GM12873 (cell line): ENCODE data around the gene QDPR.

ENCODE experiments used
- CTCF ChIP-seq: IDR thresholded peaks from 2 replicates; pipeline ENCODE4 v1.5.1; 2012; ENCODE audit warnings: low read depth, mild to moderate bottlenecking, moderate library complexity, low read length, control low read depth; ENCODE audit not compliant: insufficient read depth; ENCODE audit errors: missing control alignments

QDPR gene

GRCh38 chr4:17556498-17556897, 44.6 kb upstream of the QDPR start:
- no peak for TF ChIP-seq CTCF

GRCh38 chr4:17554568-17554967, 42.7 kb upstream of the QDPR start:
- no peak for TF ChIP-seq CTCF

- no peak for TF ChIP-seq CTCF
Observed at GRCh38 chr4:17552427-17552826, 40.5 kb upstream of the QDPR start.

- no peak for TF ChIP-seq CTCF
Observed at GRCh38 chr4:17550549-17550948, 38.7 kb upstream of the QDPR start.

- no peak for TF ChIP-seq CTCF
Observed at GRCh38 chr4:17546678-17547077, 34.8 kb upstream of the QDPR start.

GRCh38 chr4:17546222-17546621, 34.3 kb upstream of the QDPR start:
- TF ChIP-seq CTCF: no peak

GRCh38 chr4:17545374-17546140, 33.7 kb upstream of the QDPR start:
- no peak for TF ChIP-seq CTCF
